Measurements from ENCODE around the gene LRRC3C.
"Not testable (repeated sequence)": the region's sequence is repeated elsewhere in the genome, so short reads cannot be mapped to it uniquely, and the experiment has no call there.

LRRC3C gene, protein sequence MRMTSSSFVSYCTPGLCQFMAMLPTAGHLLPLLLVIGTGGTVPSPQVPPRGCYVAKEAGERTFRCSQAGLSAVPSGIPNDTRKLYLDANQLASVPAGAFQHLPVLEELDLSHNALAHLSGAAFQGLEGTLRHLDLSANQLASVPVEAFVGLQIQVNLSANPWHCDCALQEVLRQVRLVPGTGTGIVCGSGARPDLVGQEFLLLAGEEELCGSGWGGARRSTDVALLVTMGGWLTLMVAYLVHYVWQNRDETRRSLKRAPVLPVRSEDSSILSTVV

DNA sequence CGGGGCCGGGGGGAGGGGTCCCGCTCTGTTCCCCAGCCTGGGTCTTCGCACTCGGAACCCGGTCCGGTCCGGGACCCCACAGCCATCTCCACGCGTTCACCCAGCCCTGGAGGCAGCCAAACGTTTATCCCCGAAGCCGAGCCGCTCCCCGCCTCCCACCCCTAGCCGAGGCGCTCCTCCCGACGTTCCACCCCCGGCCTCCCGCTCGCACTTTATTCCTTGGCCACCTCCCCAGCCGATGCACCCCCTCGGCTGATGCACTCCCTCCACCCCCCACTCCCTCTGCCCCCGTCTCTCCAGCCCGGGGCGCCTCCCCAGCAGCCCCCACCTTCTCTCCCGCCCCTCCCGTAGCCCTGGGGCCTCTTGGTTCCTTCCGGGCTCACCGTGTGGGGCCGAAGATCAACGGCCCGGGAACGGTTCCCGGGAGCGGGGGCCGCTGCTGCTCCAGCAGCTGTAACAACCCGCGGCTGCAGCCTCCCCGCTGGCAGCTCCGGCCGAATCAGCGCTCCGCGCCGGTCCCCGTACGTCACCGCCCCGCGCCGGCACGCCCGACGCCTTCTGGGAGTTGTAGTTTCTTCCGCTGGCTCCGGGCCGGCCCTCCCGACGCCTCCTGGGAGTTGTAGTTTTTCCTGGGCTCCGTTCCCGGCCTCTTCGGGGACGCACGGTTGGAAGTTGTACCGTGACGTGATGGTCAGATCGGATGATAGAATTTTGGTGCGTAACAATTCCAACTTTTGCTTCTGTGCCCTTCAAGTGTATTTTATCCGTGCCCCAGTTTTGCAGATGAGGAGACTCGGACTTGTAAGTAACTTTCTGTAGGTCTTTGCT lies at the start of gene LRRC3C, which contains the start of gene ORMDL3:
Gene LRRC3C (plus strand): TSS at position 632 of the 828 bp plus-strand sequence. CDS start 13,792 bp downstream, outside the sequence.
Gene ORMDL3 (minus strand): TSS at position 501 of the 828 bp plus-strand sequence. CDS start 3,398 bp downstream, outside the sequence.
- H3K4me1 ChIP-seq, result peaks cover 0 to 52% (median 32%) of the 10 kb centered on the region in 4 donors
- intact Hi-C loops (cut with DNase I; ENCODE audit: low total_unique reads), result no loop called here
- H3K9me3 ChIP-seq, result no peaks in the 10 kb centered on the region
- DNase-seq, result peak; percentile 88 to 97
- H3K36me3 ChIP-seq, result peaks cover 7 to 21% (median 19%) of the 10 kb centered on the region in 3 donors
- H3K27ac ChIP-seq, result peak within 1 kb of the TSS; percentile 95 to 97
- TF ChIP-seq, protein P1, sequence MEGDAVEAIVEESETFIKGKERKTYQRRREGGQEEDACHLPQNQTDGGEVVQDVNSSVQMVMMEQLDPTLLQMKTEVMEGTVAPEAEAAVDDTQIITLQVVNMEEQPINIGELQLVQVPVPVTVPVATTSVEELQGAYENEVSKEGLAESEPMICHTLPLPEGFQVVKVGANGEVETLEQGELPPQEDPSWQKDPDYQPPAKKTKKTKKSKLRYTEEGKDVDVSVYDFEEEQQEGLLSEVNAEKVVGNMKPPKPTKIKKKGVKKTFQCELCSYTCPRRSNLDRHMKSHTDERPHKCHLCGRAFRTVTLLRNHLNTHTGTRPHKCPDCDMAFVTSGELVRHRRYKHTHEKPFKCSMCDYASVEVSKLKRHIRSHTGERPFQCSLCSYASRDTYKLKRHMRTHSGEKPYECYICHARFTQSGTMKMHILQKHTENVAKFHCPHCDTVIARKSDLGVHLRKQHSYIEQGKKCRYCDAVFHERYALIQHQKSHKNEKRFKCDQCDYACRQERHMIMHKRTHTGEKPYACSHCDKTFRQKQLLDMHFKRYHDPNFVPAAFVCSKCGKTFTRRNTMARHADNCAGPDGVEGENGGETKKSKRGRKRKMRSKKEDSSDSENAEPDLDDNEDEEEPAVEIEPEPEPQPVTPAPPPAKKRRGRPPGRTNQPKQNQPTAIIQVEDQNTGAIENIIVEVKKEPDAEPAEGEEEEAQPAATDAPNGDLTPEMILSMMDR (IDR thresholded peaks at IDR 0.05), result peak in 1 of 2 experiments; percentile 6
- H3K4me3 ChIP-seq, result peak within 1 kb of the TSS; percentile 88 to 96
- H3K27me3 ChIP-seq, result no peaks in the 10 kb centered on the region

DNA sequence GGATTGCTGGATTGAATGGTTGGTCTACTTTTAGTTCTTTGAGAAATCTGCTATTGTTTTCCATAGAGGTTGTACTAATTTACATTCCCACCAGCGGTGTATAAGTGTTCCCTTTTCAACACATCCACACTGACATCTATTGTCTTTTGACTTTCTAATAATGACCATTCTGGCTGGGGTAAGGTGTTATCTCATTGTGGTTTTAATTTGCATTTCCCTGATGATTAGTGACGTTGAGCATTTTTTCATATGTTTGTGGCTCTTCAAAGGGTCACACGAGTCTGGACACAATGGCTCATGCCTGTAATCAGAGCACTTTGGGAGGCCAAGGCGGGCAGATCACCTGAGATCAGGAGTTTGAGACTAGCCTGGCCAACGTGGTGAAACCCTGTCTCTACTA lies 41.4 kb upstream of the LRRC3C start:
- DNase-seq; H3K9me3 ChIP-seq; H3K4me3 ChIP-seq; H3K4me1 ChIP-seq; H3K36me3 ChIP-seq; H3K27ac ChIP-seq; intact Hi-C loops (cut with DNase I; ENCODE audit: low total_unique reads): not testable (repeated sequence)
- H3K27me3 ChIP-seq, result peaks cover 0 to 38% of the 10 kb centered on the region in 2 donors

DNA sequence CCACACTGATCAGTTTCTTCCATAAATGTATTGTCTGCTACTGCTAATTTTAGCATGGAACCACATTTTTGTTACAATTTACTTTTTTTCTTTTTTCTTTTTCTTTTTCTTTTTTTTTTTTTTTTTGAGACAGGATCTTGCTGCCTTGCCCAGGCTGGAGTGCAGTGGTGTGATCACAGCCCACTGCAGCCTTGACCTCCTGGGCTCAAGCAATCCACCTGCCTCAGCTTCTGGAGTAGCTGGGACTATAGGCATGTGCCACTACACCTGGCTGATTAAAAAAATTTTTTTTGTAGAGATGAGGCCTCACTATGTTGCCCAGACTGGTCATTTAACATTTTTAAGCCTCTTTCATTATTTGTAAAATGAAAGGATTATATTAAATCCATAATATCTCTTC lies 40.5 kb upstream of the LRRC3C start:
- Histone ChIP-seq H3K4me3 (no peak overlapping the region), H3K9me3 (no peaks in the 10 kb centered on the region), H3K27ac (no peak overlapping the region), H3K27me3 (peaks cover 0 to 46% of the 10 kb centered on the region in 2 donors), H3K36me3 (no peaks in the 10 kb centered on the region), H3K4me1 (no peaks in the 10 kb centered on the region)
- intact Hi-C loops (cut with DNase I; ENCODE audit: low total_unique reads), result no loop called here
- TF ChIP-seq, protein P1 (IDR thresholded peaks at IDR 0.05), result no peak
- DNase-seq, result no peak

DNA sequence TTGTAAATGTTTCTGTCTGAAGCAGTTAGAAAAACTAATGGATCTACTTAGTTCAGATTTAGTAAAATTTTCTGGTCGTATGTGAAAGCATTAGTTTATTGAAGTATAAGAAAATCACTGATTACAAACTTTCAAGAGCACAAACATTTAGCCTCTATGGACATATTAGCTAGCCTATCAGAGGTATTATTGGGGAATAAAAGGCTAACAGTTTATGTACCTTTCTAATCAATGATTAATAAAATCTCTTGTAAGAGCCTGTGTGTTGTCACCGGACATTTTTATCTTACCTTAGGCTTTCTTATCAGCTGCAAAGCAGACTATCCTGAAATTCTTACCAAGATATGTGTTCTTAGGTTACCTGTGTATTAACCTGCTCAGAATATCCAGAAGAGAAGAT lies 38.3 kb upstream of the LRRC3C start:
- H3K4me3 ChIP-seq, result no peak overlapping the region
- H3K27ac ChIP-seq, result no peak overlapping the region
- TF ChIP-seq, protein P1 (IDR thresholded peaks at IDR 0.05), result no peak
- intact Hi-C loops (cut with DNase I; ENCODE audit: low total_unique reads), result no loop called here
- no peaks in the 10 kb centered on the region for H3K9me3 ChIP-seq
- H3K27me3 ChIP-seq, result peaks cover 0 to 44% of the 10 kb centered on the region in 2 donors
- DNase-seq, result no peak
- H3K36me3 ChIP-seq, result no peaks in the 10 kb centered on the region
- H3K4me1 ChIP-seq, result no peaks in the 10 kb centered on the region

DNA sequence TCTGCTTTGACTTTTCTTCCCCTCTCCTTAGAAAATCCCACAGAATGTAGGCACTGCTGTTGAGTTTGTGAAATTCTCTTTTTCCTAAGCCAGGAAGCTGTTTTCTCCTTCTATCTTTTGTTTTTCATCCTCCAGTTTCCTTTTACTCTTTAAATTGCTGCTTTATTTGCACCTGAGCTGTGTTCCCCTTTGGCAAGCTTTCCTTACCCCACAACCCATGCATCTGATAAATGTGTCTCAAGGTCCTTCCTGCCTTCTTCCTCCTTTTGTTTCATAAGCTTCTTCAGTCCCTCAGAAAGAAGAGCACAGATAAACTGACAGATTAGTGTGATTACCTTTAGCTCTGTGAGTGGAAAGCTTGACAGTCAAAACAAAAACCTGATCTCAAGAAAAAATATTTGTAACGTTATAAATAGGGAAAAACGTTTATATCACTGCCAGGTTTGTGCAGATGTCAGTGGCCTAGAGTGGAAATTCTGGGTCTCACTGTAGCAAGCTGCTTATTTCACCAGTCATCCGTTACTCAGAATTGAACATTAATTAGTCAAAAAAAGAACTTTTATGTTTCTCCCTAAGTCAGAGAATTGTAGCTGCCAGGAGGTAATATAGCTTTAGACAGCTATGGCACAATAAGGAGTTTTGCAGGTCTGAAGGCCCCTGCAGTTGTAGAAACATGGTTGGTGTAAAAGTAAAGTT lies 32.7 kb upstream of the LRRC3C start:
- TF ChIP-seq, protein P1 (IDR thresholded peaks at IDR 0.05), result no peak
- intact Hi-C loops (cut with DNase I; ENCODE audit: low total_unique reads), result no loop called here
- Histone ChIP-seq H3K4me1 (no peaks in the 10 kb centered on the region), H3K4me3 (no peak overlapping the region), H3K27me3 (peaks cover 0 to 24% of the 10 kb centered on the region in 2 donors), H3K27ac (no peak overlapping the region), H3K36me3 (no peaks in the 10 kb centered on the region), H3K9me3 (no peaks in the 10 kb centered on the region)
- no peak for DNase-seq
